ENCODE data around the gene PRSS1. TPM values are rescaled to one million over a fixed set of nuclear protein-coding genes. Genes with fewer than 3 reads are reported as not detected.

Gene PRSS1
- total and polyA plus RNA-seq, 2 of the 8 experiments (the other 6 are each of a cell fraction or from before 2014, with no cell fraction given) = 0.09 TPM; not detected in 1

GRCh38 chr7:142802301-142802700, 53.0 kb downstream of the PRSS1 start (continued):
- TF ChIP-seq CHD7 (IDR thresholded peaks at IDR 0.05; ENCODE audit: insufficient replicate concordance, low read length) (no peak), CTBP2 (IDR thresholded peaks at IDR 0.05; ENCODE audit: borderline replicate concordance, insufficient read depth, insufficient read length, low read length) (no peak), E2F6 (IDR thresholded peaks at IDR 0.05) (no peak), SRF (IDR thresholded peaks at IDR 0.05; ENCODE audit: low read depth, low read length) (no peak)

Data from H1 (cell line).